K562 (cell line): ENCODE results near the gene INPP5K. TPM values are rescaled to one million over a fixed set of nuclear protein-coding genes. Genes with fewer than 3 reads are reported as not detected.
A peak's percentile ranks its signal among the peaks of the same experiment; 100 is the strongest.

ENCODE experiments used
- ELF2 ChIP-seq: fragments of 250-450 bp; sonication (Bioruptor Pico); IDR thresholded peaks from 2 replicates; pipeline ENCODE4 v1.5.0; 2021; ENCODE audit warnings: mild to moderate bottlenecking
- EP300 ChIP-seq: IDR thresholded peaks from 2 replicates; pipeline ENCODE4 v1.6.1; 2012; ENCODE audit warnings: low read length, improper control_type of control experiment
- GTF2F1 ChIP-seq: IDR thresholded peaks from 2 replicates; pipeline ENCODE4 v1.6.1; 2011; ENCODE audit warnings: low read depth, low read length, improper control_type of control experiment
- HDAC3 ChIP-seq: fragments of 450-650 bp; IDR thresholded peaks from 2 replicates; pipeline ENCODE4 v1.6.1; 2018; ENCODE audit warnings: borderline replicate concordance, mild to moderate bottlenecking, moderate library complexity; ENCODE audit not compliant: partially characterized antibody
- KDM1A ChIP-seq, 2 experiments: fragments of 450-650 bp; IDR thresholded peaks; 2 replicates each; pipeline ENCODE4 v1.6.1; 2016; ENCODE audit warnings: mild to moderate bottlenecking in 2 of 2
- NKRF ChIP-seq: fragments of 450-650 bp; IDR thresholded peaks from 2 replicates; pipeline ENCODE4 v1.6.1; 2016; ENCODE audit warnings: borderline replicate concordance
- NRF1 ChIP-seq, 2 experiments: fragments of 450-650 bp; IDR thresholded peaks in 1 of 2; conservative IDR thresholded peaks in 1 of 2; 2 replicates each; pipeline ENCODE4 v1.6.1; 2014; ENCODE audit warnings: mild to moderate bottlenecking in 2 of 2
- POLR2A ChIP-seq: fragments of 450-650 bp; conservative IDR thresholded peaks from 2 replicates; pipeline ENCODE4 v1.6.1; 2016
- PRPF4 ChIP-seq: fragments of 200-400 bp; formaldehyde crosslinking; IDR thresholded peaks from one replicate; pipeline ENCODE4 v1.6.1; 2017; ENCODE audit warnings: low read length, low read depth, mild to moderate bottlenecking; ENCODE audit not compliant: insufficient read depth, poor library complexity, severe bottlenecking
- ZKSCAN8 ChIP-seq: fragments of 200-800 bp; sonication (Bioruptor generic); IDR thresholded peaks from 2 replicates; pipeline ENCODE4 v1.6.1; 2016; ENCODE audit warnings: missing genetic modification characterization, missing compliant biosample characterization
- ZMIZ1 ChIP-seq, 2 experiments: fragments of 150-350 bp in 1 of 2; IDR thresholded peaks; 2 replicates each; pipeline ENCODE4 v1.6.1; 2012 to 2016; ENCODE audit warnings: low read depth in 2 of 2, low read length in 2 of 2, mild to moderate bottlenecking in 1 of 2, moderate library complexity in 1 of 2
- ZNF707 ChIP-seq: fragments of 250-450 bp; sonication (Bioruptor Pico); conservative IDR thresholded peaks from 2 replicates; pipeline ENCODE4 v1.8.0; 2022; ENCODE audit warnings: inconsistent platforms, mild to moderate bottlenecking, moderate library complexity
- polyA plus RNA-seq, 8 experiments: library from polyadenylated mRNA; depleted of rRNA in 4 of 8; stranded (reverse) in 5 of 8; unstranded in 3 of 8; fragments of >200 nt; fragmentation: Nextera tagmentation in 2 of 8; fragmentation: Illumina TruSeq in 1 of 8; extraction: Ambion mirVana in 2 of 8; extraction: Trizol in 1 of 8; gene quantifications; 2 replicates each; pipeline versions ENCODE4 v1.2.1 to v1.2.3, GENCODE V29; 2011 to 2014; ENCODE audit warnings: inconsistent platforms in 1 of 8, missing spikeins in 1 of 8
- total RNA-seq, 7 experiments: library from RNA; depleted of rRNA in 6 of 7; stranded (reverse); fragments of >200 nt in 6 of 7; fragmentation: Illumina TruSeq in 2 of 7; extraction: Trizol in 2 of 7; gene quantifications; 2 replicates each; pipeline versions ENCODE4 v1.2.1 to v1.2.3, GENCODE V29; 2011 to 2021; ENCODE audit warnings: low replicate concordance in 1 of 7
- TF ChIP-seq, protein P1 (sequence below): fragments of 450-650 bp; formaldehyde crosslinking; IDR thresholded peaks from 2 replicates; pipeline ENCODE4 v1.4.0; 2020; ENCODE audit warnings: mild to moderate bottlenecking
- TF ChIP-seq, protein P2 (sequence below), 3 experiments: fragments of 200-800 bp in 1 of 3; sonication (Bioruptor generic) in 1 of 3; sonication (generic) in 1 of 3; formaldehyde crosslinking in 1 of 3; IDR thresholded peaks; 2 replicates each; pipeline versions ENCODE4 v1.6.1 to v1.8.0; 2016 to 2022; ENCODE audit warnings: mild to moderate bottlenecking in 2 of 3, missing compliant biosample characterization in 2 of 3, missing genetic modification characterization in 2 of 3, missing genetic modification reagents in 1 of 3
- TF ChIP-seq, protein P3 (sequence below): fragments of 450-650 bp; conservative IDR thresholded peaks from 2 replicates; pipeline ENCODE4 v1.6.1; 2016; ENCODE audit warnings: missing genetic modification characterization, low read depth, mild to moderate bottlenecking, control low read depth, missing compliant biosample characterization

INPP5K gene
- total and polyA plus RNA-seq, 9 of the 15 experiments (the other 6 are each of a cell fraction or from before 2014, with no cell fraction given): 0.63 to 15.1 (median 10.1) TPM

DNA sequence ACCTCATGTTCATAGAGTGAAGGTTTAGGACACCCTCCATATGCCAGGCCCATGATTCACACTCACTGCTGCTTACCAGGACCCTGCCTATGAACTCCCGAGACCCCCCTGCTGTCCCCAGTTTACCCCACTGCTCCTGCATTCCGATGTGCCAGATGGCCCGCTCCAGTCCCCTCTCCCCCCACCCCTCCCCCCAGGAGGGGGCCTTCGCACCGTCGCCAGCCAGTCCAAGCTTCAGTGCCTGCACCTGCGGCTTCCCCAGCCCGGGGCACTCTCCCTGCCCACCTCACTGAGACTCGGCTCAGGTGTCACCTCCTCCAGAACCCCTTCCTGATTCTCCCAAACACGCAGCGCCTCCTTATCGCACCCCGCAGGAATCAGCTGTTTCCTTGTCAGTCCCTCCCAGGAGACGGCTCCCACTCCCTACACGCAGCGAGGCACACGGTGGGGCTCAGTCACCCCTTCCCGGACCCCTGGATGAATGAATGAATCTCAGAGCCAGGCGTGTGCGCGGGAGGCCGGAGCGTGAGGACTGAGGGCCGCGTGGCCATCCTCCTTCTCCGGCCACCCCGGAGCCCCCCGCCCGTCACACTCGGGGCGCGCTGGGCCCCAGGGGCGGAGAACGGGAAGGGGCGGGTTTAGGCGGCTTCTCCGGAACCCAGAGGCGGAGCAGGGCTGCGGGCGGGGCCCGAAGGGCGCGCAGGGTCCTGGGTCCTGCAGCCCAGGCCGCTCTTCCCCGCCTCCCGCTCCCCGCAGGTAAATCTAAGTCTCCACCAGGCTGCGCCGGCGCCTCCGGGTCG, 25.6 kb downstream of the INPP5K start (continued):
- TF ChIP-seq, protein P1, sequence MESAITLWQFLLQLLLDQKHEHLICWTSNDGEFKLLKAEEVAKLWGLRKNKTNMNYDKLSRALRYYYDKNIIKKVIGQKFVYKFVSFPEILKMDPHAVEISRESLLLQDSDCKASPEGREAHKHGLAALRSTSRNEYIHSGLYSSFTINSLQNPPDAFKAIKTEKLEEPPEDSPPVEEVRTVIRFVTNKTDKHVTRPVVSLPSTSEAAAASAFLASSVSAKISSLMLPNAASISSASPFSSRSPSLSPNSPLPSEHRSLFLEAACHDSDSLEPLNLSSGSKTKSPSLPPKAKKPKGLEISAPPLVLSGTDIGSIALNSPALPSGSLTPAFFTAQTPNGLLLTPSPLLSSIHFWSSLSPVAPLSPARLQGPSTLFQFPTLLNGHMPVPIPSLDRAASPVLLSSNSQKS (CRISPR knock-in tag): no peak
- TF ChIP-seq POLR2A: peak; percentile 72
- TF ChIP-seq GTF2F1: no peak
- TF ChIP-seq, protein P2, sequence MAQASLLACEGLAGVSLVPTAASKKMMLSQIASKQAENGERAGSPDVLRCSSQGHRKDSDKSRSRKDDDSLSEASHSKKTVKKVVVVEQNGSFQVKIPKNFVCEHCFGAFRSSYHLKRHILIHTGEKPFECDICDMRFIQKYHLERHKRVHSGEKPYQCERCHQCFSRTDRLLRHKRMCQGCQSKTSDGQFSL (CRISPR knock-in tag; IDR thresholded peaks at IDR 0.05): peak; percentile 76
- TF ChIP-seq, protein P2 (tag; IDR thresholded peaks at IDR 0.05): peak in 1 of 2 experiments; percentile 60; a peak in 2 of 4 replicates
- TF ChIP-seq NRF1 (conservative IDR thresholded peaks at IDR 0.05 in 1 of 2, IDR thresholded peaks at IDR 0.05 in 1 of 2): peak; percentile 46 to 53
- TF ChIP-seq EP300: peak; percentile 75
- peak; percentile 5 to 86; a peak in 2 of 4 replicates for TF ChIP-seq KDM1A (IDR thresholded peaks at IDR 0.05)
- TF ChIP-seq ZNF707 (CRISPR knock-in tag): no peak
- TF ChIP-seq HDAC3: peak; percentile 26
- TF ChIP-seq, protein P3, sequence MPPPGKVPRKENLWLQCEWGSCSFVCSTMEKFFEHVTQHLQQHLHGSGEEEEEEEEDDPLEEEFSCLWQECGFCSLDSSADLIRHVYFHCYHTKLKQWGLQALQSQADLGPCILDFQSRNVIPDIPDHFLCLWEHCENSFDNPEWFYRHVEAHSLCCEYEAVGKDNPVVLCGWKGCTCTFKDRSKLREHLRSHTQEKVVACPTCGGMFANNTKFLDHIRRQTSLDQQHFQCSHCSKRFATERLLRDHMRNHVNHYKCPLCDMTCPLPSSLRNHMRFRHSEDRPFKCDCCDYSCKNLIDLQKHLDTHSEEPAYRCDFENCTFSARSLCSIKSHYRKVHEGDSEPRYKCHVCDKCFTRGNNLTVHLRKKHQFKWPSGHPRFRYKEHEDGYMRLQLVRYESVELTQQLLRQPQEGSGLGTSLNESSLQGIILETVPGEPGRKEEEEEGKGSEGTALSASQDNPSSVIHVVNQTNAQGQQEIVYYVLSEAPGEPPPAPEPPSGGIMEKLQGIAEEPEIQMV: no peak
- peak; percentile 88; the same call in 1 of the 2 replicates for TF ChIP-seq NKRF
- TF ChIP-seq ZKSCAN8 (CRISPR knock-in tag): no peak
- TF ChIP-seq ELF2: no peak
- TF ChIP-seq ZMIZ1 (IDR thresholded peaks at IDR 0.05; ENCODE audit: low read depth in 2 of 2, low read length in 2 of 2): no peak
- no peak for TF ChIP-seq PRPF4
